ENCODE results near the gene FASN. TPM values are rescaled to one million over a fixed set of nuclear protein-coding genes. Genes with fewer than 3 reads are reported as not detected.

FASN gene
- total and polyA plus RNA-seq, 2 of the 13 experiments (the other 11 are each of a cell fraction or from before 2014, with no cell fraction given), result 51.7 to 101 TPM

DNA sequence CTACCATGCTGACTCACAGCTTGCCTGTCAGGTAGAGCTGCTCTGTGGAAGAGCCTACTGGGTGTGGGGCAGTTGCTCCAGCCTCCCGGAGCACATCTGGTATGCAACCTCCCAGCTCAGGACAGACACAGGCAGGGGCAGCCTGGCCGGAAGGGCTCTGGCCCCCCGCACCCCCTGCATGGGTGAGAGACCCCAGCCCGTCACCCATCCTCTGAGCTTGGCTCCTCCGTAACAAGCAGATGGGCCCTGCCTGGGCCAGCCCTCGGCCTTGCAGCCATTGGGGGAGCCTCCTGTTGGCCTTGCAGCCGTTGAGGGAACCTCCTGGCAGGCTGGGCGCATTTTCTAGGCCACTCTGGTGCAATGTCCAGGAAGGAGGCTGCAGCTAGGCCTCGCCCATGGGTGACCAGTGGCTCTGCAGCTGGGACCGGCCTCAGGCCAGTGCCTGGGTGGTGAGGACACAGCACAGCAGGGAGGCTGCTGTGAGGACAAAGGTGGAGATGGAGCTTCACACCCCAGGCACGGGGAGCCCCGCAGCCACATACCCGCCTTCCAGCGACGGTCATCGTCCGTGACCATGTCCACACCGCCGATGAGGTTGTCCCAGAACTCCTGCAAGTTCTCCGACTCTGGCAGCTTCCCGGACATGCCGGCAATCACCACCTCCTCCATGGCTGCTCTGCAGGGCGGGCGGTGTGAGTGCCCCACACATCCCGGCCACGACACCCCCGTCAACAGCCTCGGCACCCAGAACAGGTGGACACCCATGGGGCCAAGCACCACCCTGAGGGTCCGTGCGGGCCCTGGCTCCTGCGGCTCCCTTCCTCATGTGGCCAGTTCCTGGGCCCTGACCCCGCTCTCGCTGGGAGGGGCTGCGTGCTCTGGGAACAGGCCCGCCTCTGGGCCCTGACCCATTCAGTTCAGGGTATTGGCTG, 2.0 kb downstream of the FASN start (continued):
- no peak; the same call in 1 of the 2 replicates for TF ChIP-seq ZNF564 (CRISPR knock-in tag; IDR thresholded peaks at IDR 0.05)
- TF ChIP-seq, protein P1, sequence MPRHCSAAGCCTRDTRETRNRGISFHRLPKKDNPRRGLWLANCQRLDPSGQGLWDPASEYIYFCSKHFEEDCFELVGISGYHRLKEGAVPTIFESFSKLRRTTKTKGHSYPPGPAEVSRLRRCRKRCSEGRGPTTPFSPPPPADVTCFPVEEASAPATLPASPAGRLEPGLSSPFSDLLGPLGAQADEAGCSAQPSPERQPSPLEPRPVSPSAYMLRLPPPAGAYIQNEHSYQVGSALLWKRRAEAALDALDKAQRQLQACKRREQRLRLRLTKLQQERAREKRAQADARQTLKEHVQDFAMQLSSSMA (CRISPR knock-in tag; IDR thresholded peaks at IDR 0.05), result 0 out of 2 replicates have a peak, but pooled peaks have one; percentile 27
- TF ChIP-seq SAP130 (CRISPR knock-in tag; IDR thresholded peaks at IDR 0.05; ENCODE audit: low read depth), result peak; percentile 3; the same call in 1 of the 2 replicates
- TF ChIP-seq SP2 (CRISPR knock-in tag; IDR thresholded peaks at IDR 0.05), result no peak
- TF ChIP-seq, protein P2, sequence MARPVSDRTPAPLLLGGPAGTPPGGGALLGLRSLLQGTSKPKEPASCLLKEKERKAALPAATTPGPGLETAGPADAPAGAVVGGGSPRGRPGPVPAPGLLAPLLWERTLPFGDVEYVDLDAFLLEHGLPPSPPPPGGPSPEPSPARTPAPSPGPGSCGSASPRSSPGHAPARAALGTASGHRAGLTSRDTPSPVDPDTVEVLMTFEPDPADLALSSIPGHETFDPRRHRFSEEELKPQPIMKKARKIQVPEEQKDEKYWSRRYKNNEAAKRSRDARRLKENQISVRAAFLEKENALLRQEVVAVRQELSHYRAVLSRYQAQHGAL (CRISPR knock-in tag; IDR thresholded peaks at IDR 0.05; ENCODE audit: not compliant biosample characterization), result no peak
- no peak for TF ChIP-seq ZNF562 (CRISPR knock-in tag; IDR thresholded peaks at IDR 0.05; ENCODE audit: borderline replicate concordance)
- TF ChIP-seq KAT8 (CRISPR knock-in tag; IDR thresholded peaks at IDR 0.05), result no peak
- no peak for TF ChIP-seq ASH2L (IDR thresholded peaks at IDR 0.05; ENCODE audit: insufficient read length, low read depth, low read length)
- 0 out of 2 replicates have a peak, but pooled peaks have one; percentile 61 for TF ChIP-seq ZNF160 (CRISPR knock-in tag; IDR thresholded peaks at IDR 0.05)
- no peak for TF ChIP-seq EEA1 (CRISPR knock-in tag; IDR thresholded peaks at IDR 0.05; ENCODE audit: borderline replicate concordance)
- no peak for TF ChIP-seq ZFP90 (CRISPR knock-in tag; IDR thresholded peaks at IDR 0.05; ENCODE audit: borderline replicate concordance)
- TF ChIP-seq SMARCC2 (IDR thresholded peaks at IDR 0.05), result no peak
- TF ChIP-seq ZNF205 (CRISPR knock-in tag; IDR thresholded peaks at IDR 0.05), result no peak
- 0 out of 2 replicates have a peak, but pooled peaks have one; percentile 45 for TF ChIP-seq ZNF772 (CRISPR knock-in tag; IDR thresholded peaks at IDR 0.05)
- TF ChIP-seq HNRNPUL1 (IDR thresholded peaks at IDR 0.05; ENCODE audit: low read depth, low read length), result no peak
- no peak for TF ChIP-seq ZNF282 (IDR thresholded peaks at IDR 0.05; ENCODE audit: partially characterized antibody)
- TF ChIP-seq THAP11 (CRISPR knock-in tag; IDR thresholded peaks at IDR 0.05), result no peak
- TF ChIP-seq, protein P3, sequence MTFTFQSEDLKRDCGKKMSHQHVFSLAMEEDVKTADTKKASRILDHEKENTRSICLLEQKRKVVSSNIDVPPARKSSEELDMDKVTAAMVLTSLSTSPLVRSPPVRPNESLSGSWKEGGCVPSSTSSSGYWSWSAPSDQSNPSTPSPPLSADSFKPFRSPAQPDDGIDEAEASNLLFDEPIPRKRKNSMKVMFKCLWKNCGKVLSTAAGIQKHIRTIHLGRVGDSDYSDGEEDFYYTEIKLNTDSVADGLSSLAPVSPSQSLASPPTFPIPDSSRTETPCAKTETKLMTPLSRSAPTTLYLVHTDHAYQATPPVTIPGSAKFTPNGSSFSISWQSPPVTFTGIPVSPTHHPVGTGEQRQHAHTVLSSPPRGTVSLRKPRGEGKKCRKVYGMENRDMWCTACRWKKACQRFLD (CRISPR knock-in tag; IDR thresholded peaks at IDR 0.05; ENCODE audit: borderline replicate concordance), result no peak; the same call in 1 of the 2 replicates
- TF ChIP-seq ZNF552 (CRISPR knock-in tag; IDR thresholded peaks at IDR 0.05; ENCODE audit: borderline replicate concordance), result no peak
- TF ChIP-seq KLF11 (CRISPR knock-in tag; IDR thresholded peaks at IDR 0.05), result no peak
- no peak for TF ChIP-seq ZNF281 (CRISPR knock-in tag; IDR thresholded peaks at IDR 0.05; ENCODE audit: borderline replicate concordance)
- peak; percentile 79; the same call in 1 of the 2 replicates for TF ChIP-seq EED (CRISPR knock-in tag; IDR thresholded peaks at IDR 0.05)
- TF ChIP-seq DPF2 (CRISPR knock-in tag; IDR thresholded peaks at IDR 0.05; ENCODE audit: borderline replicate concordance, low read depth), result no peak
- no peak for TF ChIP-seq SMARCE1 (IDR thresholded peaks at IDR 0.05; ENCODE audit: borderline replicate concordance)
- no peak for TF ChIP-seq KDM1A (CRISPR knock-in tag; IDR thresholded peaks at IDR 0.05)

All from HepG2 (cell line).